HG02571 (cell line): ENCODE data around the gene CD63.

Experiments
- ATAC-seq: cut with Tn5 transposase; IDR thresholded peaks from one replicate; pipeline ENCODE4 v1.9.1; 2021; ENCODE audit warnings: mild to moderate bottlenecking, moderate library complexity; ENCODE audit not compliant: unreplicated experiment

CD63 gene

DNA sequence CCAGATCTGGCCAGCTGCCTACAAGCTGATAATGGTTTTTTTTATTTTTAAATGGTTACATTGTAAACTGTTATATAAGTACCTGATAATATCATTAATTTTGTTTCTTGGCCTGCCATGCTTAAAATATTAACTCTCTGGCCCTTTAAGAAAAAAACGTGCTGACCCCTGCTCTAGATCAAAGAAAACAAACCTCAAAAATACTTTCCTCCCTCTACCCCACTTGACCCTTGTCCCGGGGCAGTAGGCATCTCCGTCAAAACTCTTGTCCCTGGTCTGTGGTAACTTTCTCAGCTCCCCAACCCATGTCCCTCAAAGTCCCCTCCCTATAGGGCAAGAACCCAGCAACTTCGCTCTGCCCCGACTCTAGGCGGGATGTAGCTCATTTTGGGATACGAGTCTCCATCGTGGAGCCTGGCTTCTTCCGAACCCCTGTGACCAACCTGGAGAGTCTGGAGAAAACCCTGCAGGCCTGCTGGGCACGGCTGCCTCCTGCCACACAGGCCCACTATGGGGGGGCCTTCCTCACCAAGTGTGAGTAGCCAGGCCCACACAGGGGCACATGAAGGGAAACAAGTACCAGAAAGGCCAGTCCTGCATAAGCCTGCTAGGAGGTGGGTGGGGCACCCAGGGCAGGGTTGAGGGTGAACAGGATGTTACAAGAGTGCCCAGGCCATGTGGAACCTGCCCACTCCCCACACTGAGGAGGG lies 5.1 kb downstream of the CD63 start:
- no peak for ATAC-seq

DNA sequence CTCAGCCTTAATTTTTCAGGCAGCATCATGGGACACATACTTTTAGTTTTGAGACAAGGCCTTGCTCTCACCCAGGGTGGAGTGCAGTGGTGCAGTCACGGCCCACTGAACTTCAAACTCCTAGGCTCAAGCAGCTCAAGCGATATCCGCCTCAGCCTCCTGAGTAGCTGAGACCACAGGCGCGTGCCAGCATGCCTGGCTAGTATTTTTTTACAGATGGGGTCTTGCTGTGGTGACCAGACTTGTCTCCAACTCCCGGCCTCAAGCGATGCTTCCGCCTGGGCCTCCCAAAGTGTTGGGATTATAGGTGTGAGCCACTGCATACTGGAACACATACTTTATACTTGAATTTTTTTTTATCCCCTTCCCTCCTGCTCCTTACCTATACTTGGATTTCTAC lies 5.9 kb downstream of the CD63 start:
- no peak for ATAC-seq

DNA sequence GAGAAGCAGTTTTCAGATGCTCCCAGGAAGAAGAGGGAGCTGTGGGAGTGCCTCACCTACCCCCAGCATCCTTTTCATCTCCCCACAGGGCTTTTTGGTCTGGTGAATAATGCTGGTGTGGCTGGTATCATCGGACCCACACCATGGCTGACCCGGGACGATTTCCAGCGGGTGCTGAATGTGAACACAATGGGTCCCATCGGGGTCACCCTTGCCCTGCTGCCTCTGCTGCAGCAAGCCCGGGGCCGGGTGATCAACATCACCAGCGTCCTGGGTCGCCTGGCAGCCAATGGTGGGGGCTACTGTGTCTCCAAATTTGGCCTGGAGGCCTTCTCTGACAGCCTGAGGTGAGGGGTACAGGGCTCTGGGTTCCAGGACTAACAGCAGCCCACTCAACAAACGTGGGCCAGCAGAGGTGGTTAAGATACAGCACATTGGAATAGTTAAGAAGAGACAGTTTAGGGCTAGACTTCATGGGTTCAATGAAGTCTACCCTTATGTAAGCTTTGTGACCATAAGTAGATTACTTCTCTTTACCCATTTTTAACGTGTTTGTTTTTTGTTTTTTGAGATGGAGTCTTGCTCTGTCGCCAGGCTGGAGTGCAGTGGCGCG lies 7.1 kb downstream of the CD63 start:
- ATAC-seq = no peak

DNA sequence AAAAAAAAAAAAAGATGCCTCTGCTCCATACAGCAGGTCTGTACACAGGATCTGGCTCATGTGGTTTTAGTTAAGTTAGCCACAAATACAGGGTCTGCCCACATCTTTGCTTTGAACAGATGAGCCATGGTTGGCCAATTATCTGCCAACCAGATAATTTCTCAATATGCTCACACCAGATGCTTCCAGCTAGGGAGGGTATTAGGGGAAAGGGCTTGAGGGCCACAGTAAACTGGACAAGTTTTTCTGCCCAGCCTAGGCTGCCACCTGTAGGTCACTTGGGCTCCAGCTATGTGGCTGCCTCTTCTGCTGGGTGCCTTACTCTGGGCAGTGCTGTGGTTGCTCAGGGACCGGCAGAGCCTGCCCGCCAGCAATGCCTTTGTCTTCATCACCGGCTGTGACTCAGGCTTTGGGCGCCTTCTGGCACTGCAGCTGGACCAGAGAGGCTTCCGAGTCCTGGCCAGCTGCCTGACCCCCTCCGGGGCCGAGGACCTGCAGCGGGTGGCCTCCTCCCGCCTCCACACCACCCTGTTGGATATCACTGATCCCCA lies 7.8 kb downstream of the CD63 start:
- ATAC-seq = no peak

DNA sequence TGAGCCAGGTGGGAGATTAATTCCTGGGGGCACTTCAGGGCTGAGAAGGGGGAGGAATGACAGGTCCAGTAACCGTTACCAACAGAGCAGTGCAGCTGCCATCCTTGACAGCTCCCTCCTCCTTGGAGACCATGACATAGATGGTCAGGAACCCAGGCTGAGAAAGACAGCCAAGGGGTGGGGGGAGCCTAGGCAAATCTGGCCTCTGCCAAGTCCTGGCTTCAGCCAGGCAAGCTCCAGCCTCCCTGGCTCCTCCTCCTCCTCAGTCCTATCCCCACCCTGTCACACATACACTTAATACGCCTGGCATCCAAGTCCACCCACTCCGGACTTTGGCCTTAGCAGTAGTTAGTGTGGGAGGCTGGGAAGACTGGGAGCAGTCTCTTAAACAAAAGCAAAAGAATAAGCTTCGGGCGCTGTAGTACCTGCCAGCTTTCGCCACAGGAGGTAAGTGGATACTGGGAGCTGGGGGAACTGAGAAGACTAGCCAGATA lies 8.7 kb downstream of the CD63 start, which contains the start of gene RDH5:
TSS of gene RDH5 (plus strand) at position 323 of the 494 bp plus-strand sequence. CDS start 792 bp downstream, outside the sequence.
- no peak for ATAC-seq

DNA sequence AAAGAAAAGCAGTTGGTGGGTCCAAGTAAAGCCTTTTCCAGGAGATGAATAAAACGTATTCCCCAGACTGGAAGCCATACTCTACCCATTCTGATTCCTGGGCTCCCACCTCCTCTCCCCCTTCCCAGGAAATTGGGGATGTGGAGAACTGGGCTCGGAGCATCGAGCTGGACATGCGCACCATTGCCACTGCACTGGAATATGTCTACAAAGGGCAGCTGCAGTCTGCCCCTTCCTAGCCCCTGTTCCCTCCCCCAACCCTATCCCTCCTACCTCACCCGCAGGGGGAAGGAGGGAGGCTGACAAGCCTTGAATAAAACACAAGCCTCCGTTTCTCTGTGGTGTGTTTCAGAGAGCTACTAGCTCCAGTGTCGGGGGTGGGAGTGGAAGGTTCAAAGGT lies 9.4 kb downstream of the CD63 start:
- no peak for ATAC-seq

DNA sequence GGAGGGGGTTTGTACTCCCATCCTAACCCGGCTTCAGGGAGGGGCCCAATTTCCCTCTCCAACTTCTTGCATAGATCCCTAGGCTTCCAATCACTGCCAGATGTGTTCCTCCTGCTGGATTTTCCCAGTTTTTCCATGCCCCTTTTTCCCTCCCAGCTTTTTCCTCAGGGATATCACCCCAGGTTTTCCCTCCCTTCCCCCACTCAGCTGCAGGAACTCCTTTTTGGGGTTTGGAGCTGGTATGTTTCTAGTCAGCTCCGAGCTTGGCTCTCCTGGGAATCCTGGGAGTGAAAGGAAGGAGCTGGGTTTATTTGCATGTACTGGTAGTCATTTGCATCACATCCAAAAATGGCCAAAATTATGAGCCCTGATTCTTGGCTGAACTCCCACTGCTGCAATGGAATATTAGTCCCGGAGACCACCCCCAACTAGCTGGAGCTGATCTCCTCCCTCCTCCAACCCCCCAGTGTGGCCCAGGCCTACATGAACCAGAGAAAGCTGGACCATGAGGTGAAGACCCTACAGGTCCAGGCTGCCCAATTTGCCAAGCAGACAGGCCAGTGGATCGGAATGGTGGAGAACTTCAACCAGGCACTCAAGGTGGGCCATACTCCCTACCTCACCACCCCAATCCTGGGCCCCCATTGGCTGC lies 10.1 kb downstream of the CD63 start:
- no peak for ATAC-seq

DNA sequence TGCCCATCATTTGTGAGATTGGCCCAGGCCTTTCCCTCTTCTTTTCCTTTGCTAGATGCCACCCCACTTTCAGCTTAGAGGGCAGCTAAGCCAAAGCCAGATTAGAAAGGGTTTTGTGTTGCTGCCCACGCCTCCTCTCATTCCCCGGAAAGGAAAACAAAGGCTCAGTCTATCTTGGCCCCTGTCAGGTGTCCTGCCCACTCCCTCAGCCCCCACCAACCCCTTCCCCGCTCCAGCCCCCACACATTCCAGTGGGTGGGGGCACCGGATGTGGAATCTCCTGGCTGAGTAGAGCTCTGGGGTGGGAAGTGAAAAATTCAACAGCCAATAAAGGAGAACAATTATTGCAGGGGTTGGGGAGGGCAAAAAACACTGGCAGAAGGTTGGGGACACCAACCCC lies 10.8 kb downstream of the CD63 start:
- no peak for ATAC-seq

DNA sequence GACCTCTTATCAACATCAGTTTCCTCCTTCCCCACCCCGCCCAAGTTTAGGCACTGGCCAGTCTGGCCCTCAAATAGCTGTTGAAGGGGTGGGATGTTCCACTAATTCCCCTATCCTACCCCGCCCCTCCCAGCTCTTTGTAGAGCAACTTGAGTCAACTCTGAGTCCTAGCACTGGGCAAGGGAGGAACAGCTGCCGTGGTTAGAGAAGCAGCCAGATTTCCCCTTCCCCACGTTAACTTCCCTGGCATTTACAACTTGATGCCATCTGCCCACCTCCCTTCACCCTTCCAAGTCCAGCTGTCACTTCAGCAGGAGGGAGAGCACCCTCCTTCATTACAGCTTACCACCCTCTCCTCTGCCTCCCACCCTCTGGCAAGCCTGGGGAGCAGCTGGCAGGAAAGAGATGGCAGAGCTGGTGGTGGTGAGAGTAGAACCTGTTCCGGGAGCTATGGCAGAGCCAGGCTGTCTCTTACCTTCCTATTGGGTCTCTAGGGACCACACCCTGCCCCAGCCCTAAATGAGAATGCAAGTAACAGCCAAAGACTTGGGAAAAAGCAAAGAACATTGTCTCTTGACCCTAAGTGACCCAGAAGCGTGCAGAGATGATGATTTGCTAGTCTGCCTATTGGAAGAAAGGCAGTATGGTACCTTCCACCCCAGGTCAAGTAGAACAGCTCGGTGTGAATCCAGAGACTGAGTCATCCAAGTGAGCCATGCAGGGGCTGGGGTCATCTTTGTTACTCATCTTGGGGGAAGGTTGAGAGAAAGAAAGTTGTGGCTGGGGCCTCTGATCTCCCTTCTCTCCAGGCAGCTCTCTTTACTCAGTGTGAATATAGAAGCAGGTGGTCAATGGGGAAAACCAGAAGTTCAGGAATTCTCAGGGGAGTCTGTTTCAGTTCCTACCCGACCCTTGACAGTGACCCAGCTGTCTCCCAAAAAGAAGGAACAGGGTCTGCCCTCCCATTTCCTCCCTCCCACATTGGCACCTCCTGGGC lies 11.5 kb downstream of the CD63 start:
- ATAC-seq = no peak

DNA sequence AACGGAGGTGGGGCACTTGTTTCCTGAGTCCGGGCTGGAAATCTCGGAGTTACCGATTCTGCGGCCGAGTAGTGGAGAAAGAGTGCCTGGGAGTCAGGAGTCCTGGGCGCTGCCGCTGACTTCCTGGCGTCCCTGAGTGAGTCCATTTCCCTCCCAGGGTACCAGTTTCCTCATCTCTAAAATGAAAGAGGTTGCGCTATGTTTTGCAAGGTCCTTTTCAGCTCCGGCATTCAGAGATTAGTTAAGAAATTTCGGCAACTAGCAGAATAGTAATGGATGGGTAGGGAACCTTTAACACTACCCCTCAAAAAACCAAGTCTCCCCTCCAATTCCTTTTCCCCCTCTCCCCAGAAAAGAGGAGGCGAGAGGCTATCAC lies 12.2 kb downstream of the CD63 start:
- peak; percentile 18 for ATAC-seq

DNA sequence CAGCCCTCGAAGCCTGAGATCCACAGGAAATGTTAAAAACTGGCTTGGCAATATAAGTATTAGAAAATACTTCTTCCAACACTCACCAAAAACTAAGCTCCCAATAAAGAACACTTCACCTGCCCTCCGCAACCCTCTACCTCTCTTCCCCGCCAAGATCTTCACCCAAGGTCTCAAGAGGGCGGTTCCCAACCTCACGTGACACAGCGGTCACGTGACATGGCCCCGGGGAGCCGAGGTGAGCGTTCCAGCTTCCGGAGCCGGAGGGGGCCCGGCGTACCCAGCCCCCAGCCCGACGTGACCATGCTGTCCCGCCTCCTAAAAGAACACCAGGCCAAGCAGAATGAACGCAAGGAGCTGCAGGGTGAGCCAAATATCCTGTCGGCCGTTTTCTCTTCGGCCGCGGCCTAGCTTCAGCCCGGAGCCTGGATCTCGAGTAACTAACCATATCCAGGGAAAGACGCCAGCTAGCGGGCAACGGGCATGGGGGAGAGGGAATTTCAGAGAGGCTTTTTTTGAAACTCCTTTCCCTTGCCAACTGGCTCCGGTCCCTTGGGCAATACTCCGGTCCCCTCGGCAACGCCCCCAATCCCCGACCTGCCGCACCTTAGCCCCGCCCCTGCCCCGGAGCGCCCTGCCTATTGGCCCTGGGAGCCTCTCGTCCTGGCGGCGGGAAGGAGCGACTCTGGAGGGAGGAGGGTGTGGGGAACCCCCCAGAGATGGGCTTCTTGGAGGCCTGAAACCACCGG lies 12.8 kb downstream of the CD63 start, which contains the start of gene BLOC1S1:
TSS of gene BLOC1S1 (plus strand) at position 214 of the 749 bp plus-strand sequence. CDS start at position 220, 6 bp downstream.
- ATAC-seq = peak; percentile 93

DNA sequence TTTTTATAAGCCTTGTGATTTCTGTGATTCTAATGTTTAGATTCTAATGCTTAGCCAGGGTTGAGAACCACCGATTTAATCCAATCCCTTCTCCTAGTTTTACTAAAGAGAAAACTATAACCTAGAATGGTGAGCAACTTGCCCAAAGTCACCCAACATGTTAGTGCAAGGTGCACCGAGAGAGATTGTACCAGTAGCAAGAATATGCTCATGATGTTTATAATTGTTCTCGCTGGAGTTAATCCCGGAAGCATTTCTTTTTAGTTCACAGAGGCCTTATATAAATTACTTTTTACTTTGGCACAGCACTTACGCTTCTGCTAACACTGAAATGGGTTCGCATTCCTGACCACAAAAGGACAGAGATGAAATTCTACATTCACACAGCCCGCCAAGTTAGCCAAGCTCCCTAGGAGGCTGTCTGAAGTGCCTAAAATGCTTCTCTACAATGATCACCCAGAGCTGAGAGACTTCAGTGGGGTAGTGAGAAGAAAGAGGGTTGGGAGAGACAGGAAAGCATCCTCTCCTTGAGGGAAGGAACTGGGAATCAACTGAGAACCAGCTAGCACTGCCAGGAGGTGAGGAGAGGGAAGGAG lies 13.5 kb downstream of the CD63 start:
- ATAC-seq = no peak

DNA sequence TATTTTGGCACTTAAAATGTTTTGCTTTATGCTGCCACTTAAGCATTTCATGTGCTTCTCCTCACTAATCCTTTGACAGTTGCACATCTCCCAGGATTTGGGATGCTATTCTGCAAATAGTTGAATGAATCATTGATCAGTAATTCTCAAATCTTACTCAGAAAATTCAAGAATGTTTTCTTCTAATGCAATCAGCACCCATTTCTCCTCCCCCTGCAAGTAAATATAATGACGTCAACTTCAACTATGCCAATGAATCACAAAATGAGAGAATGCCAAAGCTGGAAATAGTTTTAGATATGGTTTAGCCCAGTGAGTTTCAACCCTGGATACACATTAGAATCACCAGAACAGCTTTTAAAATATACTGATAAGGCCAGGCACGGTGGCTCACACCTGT lies 15.1 kb downstream of the CD63 start:
- no peak for ATAC-seq

DNA sequence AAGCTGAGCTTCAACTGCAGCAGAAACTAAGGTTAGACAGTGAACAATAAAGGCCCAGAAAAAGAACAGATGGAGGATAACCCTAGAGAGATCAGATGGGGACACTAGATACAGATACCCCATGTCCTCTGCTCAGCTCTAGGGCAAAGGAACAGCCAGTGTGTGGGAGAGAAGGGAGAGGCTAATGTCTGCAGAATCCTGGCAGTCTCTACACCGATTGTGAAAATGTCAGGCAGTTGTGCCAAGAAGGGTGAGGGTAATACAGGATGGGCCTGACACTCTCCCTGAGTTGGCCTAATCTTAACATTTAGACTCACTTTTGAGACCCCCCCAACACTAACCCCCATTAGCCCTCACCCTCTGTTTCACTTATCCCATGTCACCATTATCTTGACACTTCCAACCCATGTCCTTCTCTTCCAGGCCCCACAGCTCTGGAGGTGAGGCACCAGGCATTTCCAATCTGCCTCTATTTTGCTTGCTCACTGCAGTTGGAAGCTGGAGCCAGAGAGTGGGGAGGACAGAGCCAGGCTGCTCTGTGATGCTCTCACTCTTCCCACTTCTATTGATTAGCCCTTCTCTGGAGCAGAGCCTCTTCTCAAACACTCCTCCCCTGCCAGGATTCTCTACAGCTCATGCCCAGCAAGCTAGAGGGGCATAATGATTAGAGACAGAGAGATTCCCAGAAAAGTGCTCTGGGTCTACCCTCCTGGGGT lies 16.0 kb downstream of the CD63 start:
- no peak for ATAC-seq

DNA sequence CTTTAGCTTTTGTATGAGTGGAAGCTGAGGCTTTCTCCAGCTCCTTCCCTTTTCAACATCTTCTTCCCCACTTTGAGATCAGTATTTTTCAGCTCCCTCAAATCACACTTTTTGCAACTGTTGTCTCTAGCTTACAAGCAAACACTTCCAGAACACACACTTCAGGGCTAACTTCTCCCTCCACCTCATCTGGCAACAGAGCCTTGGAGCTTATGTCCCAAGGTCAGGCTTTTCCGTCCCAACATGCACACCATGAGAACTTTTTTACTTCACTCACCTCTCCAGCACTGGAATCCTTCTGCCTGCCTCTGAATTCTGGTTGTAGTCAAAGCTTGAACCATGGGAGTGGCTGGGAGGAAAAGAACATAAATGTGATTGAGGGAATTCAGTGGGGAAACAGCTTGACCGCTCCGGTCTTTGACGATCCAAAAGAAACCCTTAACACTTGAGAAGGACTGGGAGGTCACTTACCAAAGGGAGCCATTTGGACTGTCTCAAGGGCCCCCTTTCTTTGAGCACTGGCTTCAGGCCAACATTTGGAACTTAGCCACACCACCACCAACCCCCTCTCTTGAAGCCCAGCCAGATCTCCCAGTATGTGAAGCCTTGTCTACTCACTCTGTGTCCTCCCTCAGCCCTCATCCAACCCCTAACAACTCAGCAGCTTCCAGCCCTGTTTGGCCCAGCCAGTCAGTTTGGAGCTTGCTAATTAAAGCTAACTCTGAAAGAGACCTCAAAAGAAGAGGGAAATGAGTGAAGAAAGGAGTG lies 16.8 kb downstream of the CD63 start:
- ATAC-seq = no peak

DNA sequence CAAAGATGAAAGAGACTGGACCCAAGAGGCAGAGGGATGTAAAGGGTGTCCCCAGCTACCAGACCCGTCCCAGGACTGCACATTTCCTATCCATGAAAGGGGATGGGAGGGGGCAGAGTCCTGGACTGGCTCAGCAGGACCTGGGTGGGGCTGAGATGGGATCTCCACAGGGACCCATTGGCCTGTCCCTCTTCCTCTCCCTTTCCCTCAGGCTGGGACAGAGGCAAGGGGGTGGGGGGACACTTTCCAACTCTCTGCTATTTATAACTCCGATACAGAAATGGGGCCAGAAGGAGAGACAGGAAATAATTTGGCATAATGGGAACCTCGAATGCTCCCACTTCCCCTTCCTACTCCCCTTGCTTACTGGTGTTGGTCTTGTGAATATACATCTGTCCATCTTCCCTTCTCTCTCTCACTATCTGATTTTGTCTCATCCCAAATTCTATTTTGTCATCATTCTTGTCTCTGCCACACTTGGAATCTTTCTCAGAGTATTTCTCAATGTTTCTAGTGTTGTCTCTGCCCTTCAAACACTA lies 20.0 kb downstream of the CD63 start:
- no peak for ATAC-seq

DNA sequence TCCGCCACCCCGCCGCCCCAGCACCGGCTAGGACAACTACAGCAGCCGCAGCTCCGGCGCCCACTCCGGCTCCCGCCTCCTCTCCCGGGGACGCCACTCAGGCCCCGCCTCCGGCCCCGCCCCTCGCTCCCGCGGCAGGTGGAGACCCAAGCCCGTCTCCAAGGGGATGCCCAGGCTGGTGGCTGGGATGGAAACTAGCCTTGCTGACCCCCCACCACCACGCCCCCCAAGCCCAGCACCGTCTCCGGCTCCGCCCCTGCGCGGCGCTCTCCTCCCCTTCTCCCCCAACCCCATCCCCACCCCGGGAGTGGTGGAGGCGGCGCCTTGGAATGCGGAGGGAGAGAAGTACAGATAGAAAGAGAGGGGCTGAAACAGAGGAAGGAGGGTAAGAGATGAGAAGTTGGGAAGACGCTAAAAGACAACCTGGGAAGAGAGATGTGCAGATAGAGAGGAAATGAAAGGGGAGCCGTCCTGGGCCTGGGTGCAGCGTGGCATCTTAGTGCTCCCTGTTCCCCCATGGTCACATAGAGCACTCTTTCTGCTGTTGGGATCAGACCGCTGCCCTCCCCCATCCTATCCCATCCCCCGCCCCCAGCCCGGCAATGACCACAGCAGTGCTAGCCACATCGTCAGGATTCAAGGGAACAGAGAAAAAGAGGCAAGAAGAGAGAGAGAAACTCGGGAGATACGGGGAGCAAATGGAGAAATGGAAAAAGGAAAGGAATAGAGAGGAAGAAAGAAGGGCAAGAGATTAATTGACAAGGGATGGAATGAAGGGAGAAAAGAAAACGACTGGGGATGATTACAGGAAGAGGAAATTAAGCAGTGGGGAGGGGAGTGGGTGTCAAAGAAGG lies 20.7 kb downstream of the CD63 start, which contains the start of gene ITGA7:
TSS of gene ITGA7 (minus strand) at position 64 of the 854 bp plus-strand sequence. CDS start 222 bp downstream, outside the sequence.
- peak; percentile 76 for ATAC-seq
